HepG2 (cell line): ENCODE results near the gene WDR19. TPM values are rescaled to one million over a fixed set of nuclear protein-coding genes. Genes with fewer than 3 reads are reported as not detected.

Source experiments
- BHLHE40 ChIP-seq: IDR thresholded peaks from 2 replicates; pipeline ENCODE4 v1.6.1; 2011; ENCODE audit warnings: low read length, improper control_type of control experiment
- CENPBD1 ChIP-seq: sonication (generic); formaldehyde crosslinking; IDR thresholded peaks from 2 replicates; pipeline ENCODE4 v1.8.0; 2022; ENCODE audit warnings: missing genetic modification reagents, low read depth, mild to moderate bottlenecking, borderline replicate concordance
- FOXA3 ChIP-seq: IDR thresholded peaks from 2 replicates; pipeline ENCODE4 v1.6.1; 2016; ENCODE audit warnings: missing genetic modification reagents, missing compliant biosample characterization
- HNRNPLL ChIP-seq: fragments of 200-400 bp; formaldehyde crosslinking; IDR thresholded peaks from 2 replicates; pipeline ENCODE4 v1.6.1; 2017; ENCODE audit warnings: mild to moderate bottlenecking, low read depth, low read length; ENCODE audit not compliant: poor library complexity, severe bottlenecking
- KDM1A ChIP-seq: IDR thresholded peaks from 2 replicates; pipeline ENCODE4 v1.6.1; 2016; ENCODE audit warnings: missing compliant biosample characterization
- KDM4B ChIP-seq: sonication (generic); formaldehyde crosslinking; IDR thresholded peaks from 2 replicates; pipeline ENCODE4 v1.4.0; 2020; ENCODE audit warnings: missing genetic modification reagents
- POGZ ChIP-seq: sonication (generic); formaldehyde crosslinking; IDR thresholded peaks from 2 replicates; pipeline ENCODE4 v1.4.0; 2020; ENCODE audit warnings: mild to moderate bottlenecking, missing genetic modification reagents
- TEF ChIP-seq: sonication (generic); formaldehyde crosslinking; IDR thresholded peaks from 2 replicates; pipeline ENCODE4 v1.5.0; 2020; ENCODE audit warnings: missing genetic modification reagents
- TFAP4 ChIP-seq: sonication (generic); IDR thresholded peaks from 2 replicates; pipeline ENCODE4 v1.6.1; 2016; ENCODE audit warnings: low read depth, borderline replicate concordance
- TRIM22 ChIP-seq: fragments of 450-650 bp; IDR thresholded peaks from 2 replicates; pipeline ENCODE4 v1.6.1; 2017
- ZEB1 ChIP-seq: IDR thresholded peaks from 2 replicates; pipeline ENCODE4 v1.6.1; 2012; ENCODE audit warnings: mild to moderate bottlenecking, low read depth, inconsistent platforms; ENCODE audit not compliant: insufficient replicate concordance
- ZKSCAN1 ChIP-seq: fragments of 150-350 bp; IDR thresholded peaks from 2 replicates; pipeline ENCODE4 v1.6.1; 2014; ENCODE audit warnings: low read length
- ZNF10 ChIP-seq: sonication (generic); formaldehyde crosslinking; IDR thresholded peaks from 2 replicates; pipeline ENCODE4 v1.4.0; 2020; ENCODE audit warnings: mild to moderate bottlenecking, low read depth, missing genetic modification reagents, borderline replicate concordance
- ZNF431 ChIP-seq: sonication (generic); formaldehyde crosslinking; IDR thresholded peaks from 2 replicates; pipeline ENCODE4 v1.9.0; 2022; ENCODE audit warnings: missing genetic modification reagents, low read depth, mild to moderate bottlenecking, borderline replicate concordance
- ZNF557 ChIP-seq: sonication (generic); formaldehyde crosslinking; IDR thresholded peaks from 2 replicates; pipeline ENCODE4 v1.4.0; 2020; ENCODE audit warnings: missing genetic modification reagents
- ZNF687 ChIP-seq: sonication (generic); formaldehyde crosslinking; IDR thresholded peaks from 2 replicates; pipeline ENCODE4 v1.5.1; 2020; ENCODE audit warnings: mild to moderate bottlenecking, missing genetic modification reagents, moderate library complexity
- ZNF792 ChIP-seq: IDR thresholded peaks from 2 replicates; pipeline ENCODE4 v1.6.1; 2016
- ZNF850 ChIP-seq: sonication (generic); formaldehyde crosslinking; conservative IDR thresholded peaks from 2 replicates; pipeline ENCODE4 v1.9.0; 2021; ENCODE audit warnings: mild to moderate bottlenecking, missing genetic modification reagents
- ZSCAN29 ChIP-seq: sonication (generic); formaldehyde crosslinking; conservative IDR thresholded peaks from 2 replicates; pipeline ENCODE4 v1.4.0; 2020; ENCODE audit warnings: mild to moderate bottlenecking, missing genetic modification reagents
- polyA plus RNA-seq, 8 experiments: library from polyadenylated mRNA; depleted of rRNA in 3 of 8; stranded (reverse) in 7 of 8; unstranded in 1 of 8; fragments of >200 nt; fragmentation: Illumina TruSeq in 4 of 8; extraction: Trizol in 4 of 8; gene quantifications; 2 replicates each; pipeline versions ENCODE4 v1.2.1 to v1.2.3, GENCODE V29; 2011 to 2016; ENCODE audit warnings: low read depth in 4 of 8, missing spikeins in 1 of 8, mixed read lengths in 1 of 8; ENCODE audit not compliant: insufficient read depth in 1 of 8
- total RNA-seq, 5 experiments: library from RNA; depleted of rRNA; stranded (reverse); fragments of >200 nt; fragmentation: Illumina TruSeq; extraction: Trizol; gene quantifications; 2 replicates each; pipeline ENCODE4 v1.2.3, GENCODE V29; 2016; ENCODE audit warnings: low read depth in 1 of 5

WDR19 gene
- total and polyA plus RNA-seq, 2 of the 13 experiments (the other 11 are each of a cell fraction or from before 2014, with no cell fraction given), result 22.9 to 34.1 TPM

- no peak for TF ChIP-seq ZNF687 (CRISPR knock-in tag)
- no peak for TF ChIP-seq ZNF431 (CRISPR knock-in tag)
- no peak for TF ChIP-seq ZSCAN29 (CRISPR knock-in tag)
- TF ChIP-seq KDM1A, result no peak
- 0 out of 2 replicates have a peak, but pooled peaks have one; percentile 38 for TF ChIP-seq FOXA3
- no peak for TF ChIP-seq HNRNPLL
- TF ChIP-seq POGZ (CRISPR knock-in tag), result no peak
- no peak for TF ChIP-seq ZNF10 (CRISPR knock-in tag)
- no peak for TF ChIP-seq ZNF850 (CRISPR knock-in tag)
- TF ChIP-seq KDM4B, result no peak
- TF ChIP-seq ZNF557 (CRISPR knock-in tag), result no peak
- no peak for TF ChIP-seq BHLHE40
- TF ChIP-seq TFAP4, result peak; percentile 71
- no peak for TF ChIP-seq TEF (CRISPR knock-in tag)
- no peak for TF ChIP-seq TRIM22
- TF ChIP-seq ZEB1, result no peak
- TF ChIP-seq ZKSCAN1, result no peak
- no peak for TF ChIP-seq ZNF792 (CRISPR knock-in tag)
- TF ChIP-seq CENPBD1 (CRISPR knock-in tag), result no peak
Observed at GRCh38 chr4:39320381-39321115, 138.2 kb downstream of the WDR19 start (continued).
